Natural killer cell (primary cell): ENCODE results near the gene SPATA12. TPM values are rescaled to one million over a fixed set of nuclear protein-coding genes. Genes with fewer than 3 reads are reported as not detected.
"Not testable (repeated sequence)": the region's sequence is repeated elsewhere in the genome, so short reads cannot be mapped to it uniquely, and the experiment has no call there.

Source experiments
- ATAC-seq, 3 donors: fragments of 150-1000 bp in 2 of 3; fragments of 200-7000 bp in 1 of 3; cut with Tn5 transposase; 1 replicate in 1 of 3; 2 replicates in 2 of 3; pipeline ENCODE4 v1.10.0; 2021; ENCODE audit warnings: mild to moderate bottlenecking in 2 of 3, moderate library complexity in 2 of 3
- DNase-seq, 2 donors: peaks; one replicate each; pipeline versions ENCODE4 v3.0.0 to v3.0.0-alpha.2; 2013 to 2021; ENCODE audit warnings: mixed read lengths in 1 of 2
- H3K27ac ChIP-seq: one replicate; pipeline ENCODE4 v1.5.1; 2013; ENCODE audit warnings: mild to moderate bottlenecking, low read length
- H3K27me3 ChIP-seq: one replicate; pipeline ENCODE4 v1.6.1; 2013; ENCODE audit warnings: low read length; ENCODE audit not compliant: control insufficient read depth, insufficient read depth
- H3K36me3 ChIP-seq: one replicate; pipeline ENCODE4 v1.6.1; 2013; ENCODE audit warnings: low read length; ENCODE audit not compliant: control insufficient read depth, insufficient read depth
- H3K4me1 ChIP-seq: one replicate; pipeline ENCODE4 v1.6.1; 2013; ENCODE audit warnings: low read length; ENCODE audit not compliant: control insufficient read depth, insufficient read depth
- H3K4me3 ChIP-seq: one replicate; pipeline ENCODE4 v1.5.1; 2013; ENCODE audit warnings: low read length
- H3K9me3 ChIP-seq: one replicate; pipeline ENCODE4 v1.6.1; 2013; ENCODE audit warnings: low read length; ENCODE audit not compliant: control insufficient read depth, insufficient read depth
- H3K27ac Mint-ChIP-seq, 2 donors: one replicate each; pipeline ENCODE4 v1.8.0; 2022; ENCODE audit warnings: mild to moderate bottlenecking in 2 of 2, mixed read lengths in 2 of 2, moderate library complexity in 1 of 2
- H3K27me3 Mint-ChIP-seq, 2 donors: one replicate each; pipeline ENCODE4 v1.8.0; 2022; ENCODE audit warnings: low read depth in 2 of 2, mixed read lengths in 2 of 2
- H3K36me3 Mint-ChIP-seq: one replicate; pipeline ENCODE4 v1.8.0; 2022; ENCODE audit warnings: mixed read lengths
- H3K4me1 Mint-ChIP-seq, 2 donors: one replicate each; pipeline ENCODE4 v1.8.0; 2022; ENCODE audit warnings: mixed read lengths in 2 of 2
- H3K4me3 Mint-ChIP-seq: one replicate; pipeline ENCODE4 v1.8.0; 2022; ENCODE audit warnings: mild to moderate bottlenecking, moderate library complexity, mixed read lengths
- H3K9me3 Mint-ChIP-seq, 2 donors: one replicate each; pipeline ENCODE4 v1.8.0; 2022; ENCODE audit warnings: mixed read lengths in 2 of 2
- WGBS: methylation state at CpG from one replicate; pipeline ENCODE4 v1.1.7; 2013; ENCODE audit warnings: missing lambda C conversion rate; ENCODE audit not compliant: insufficient coverage; 5-methylcytosine and 5-hydroxymethylcytosine counted together
- intact Hi-C: fragments of 100-400 bp; cut with micrococcal nuclease; formaldehyde crosslinking; loops from one replicate; pipeline ENCODE4 v1.14.2; 2022
- total RNA-seq, 4 donors: library from RNA; stranded (reverse); fragments of 120-200 nt in 1 of 4; gene quantifications; one replicate each; pipeline versions ENCODE4 v1.2.3 to v1.2.4, GENCODE V29; 2013 to 2022
- TF ChIP-seq, protein P1 (sequence below): fragments of 200-600 bp; IDR thresholded peaks from one replicate; pipeline ENCODE4 v1.8.0; 2022; ENCODE audit warnings: antibody characterized with exemption

Gene SPATA12
- total RNA-seq, 3 donors from 2014 or later (not counting 1 experiment from before 2014, with no cell fraction given), result not detected

GRCh38 chr3:57079474-57079831 is 19.0 kb downstream of the SPATA12 start:
- no peak overlapping the region for H3K27ac ChIP-seq
- no peak overlapping the region for H3K4me3 ChIP-seq
- Mint-ChIP-seq H3K4me3 (no peak overlapping the region), H3K27me3 (peaks cover 45 to 47% of the 10 kb centered on the region in 2 donors), H3K9me3 (no peaks in the 10 kb centered on the region), H3K4me1 (peaks cover 0 to 5% of the 10 kb centered on the region in 2 donors), H3K27ac (no peak overlapping the region), H3K36me3 (no peaks in the 10 kb centered on the region)
- H3K4me1 ChIP-seq, result peaks cover 16% of the 10 kb centered on the region
- intact Hi-C loops, result no loop called here
- no peaks in the 10 kb centered on the region for H3K36me3 ChIP-seq
- H3K27me3 ChIP-seq, result peaks cover 20% of the 10 kb centered on the region
- DNase-seq (no peak), ATAC-seq (no peak)
- H3K9me3 ChIP-seq, result no peaks in the 10 kb centered on the region
- TF ChIP-seq, protein P1, sequence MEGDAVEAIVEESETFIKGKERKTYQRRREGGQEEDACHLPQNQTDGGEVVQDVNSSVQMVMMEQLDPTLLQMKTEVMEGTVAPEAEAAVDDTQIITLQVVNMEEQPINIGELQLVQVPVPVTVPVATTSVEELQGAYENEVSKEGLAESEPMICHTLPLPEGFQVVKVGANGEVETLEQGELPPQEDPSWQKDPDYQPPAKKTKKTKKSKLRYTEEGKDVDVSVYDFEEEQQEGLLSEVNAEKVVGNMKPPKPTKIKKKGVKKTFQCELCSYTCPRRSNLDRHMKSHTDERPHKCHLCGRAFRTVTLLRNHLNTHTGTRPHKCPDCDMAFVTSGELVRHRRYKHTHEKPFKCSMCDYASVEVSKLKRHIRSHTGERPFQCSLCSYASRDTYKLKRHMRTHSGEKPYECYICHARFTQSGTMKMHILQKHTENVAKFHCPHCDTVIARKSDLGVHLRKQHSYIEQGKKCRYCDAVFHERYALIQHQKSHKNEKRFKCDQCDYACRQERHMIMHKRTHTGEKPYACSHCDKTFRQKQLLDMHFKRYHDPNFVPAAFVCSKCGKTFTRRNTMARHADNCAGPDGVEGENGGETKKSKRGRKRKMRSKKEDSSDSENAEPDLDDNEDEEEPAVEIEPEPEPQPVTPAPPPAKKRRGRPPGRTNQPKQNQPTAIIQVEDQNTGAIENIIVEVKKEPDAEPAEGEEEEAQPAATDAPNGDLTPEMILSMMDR, result no peak
- WGBS, result 22% methylated on average over 25 of the region's 25 CpGs

- Histone ChIP-seq H3K4me1 (peaks cover 16% of the 10 kb centered on the region), H3K27ac (no peak overlapping the region), H3K4me3 (no peak overlapping the region), H3K27me3 (peaks cover 20% of the 10 kb centered on the region), H3K36me3 (no peaks in the 10 kb centered on the region), H3K9me3 (no peaks in the 10 kb centered on the region)
- Mint-ChIP-seq H3K27me3 (peaks cover 39 to 41% of the 10 kb centered on the region in 2 donors), H3K36me3 (no peaks in the 10 kb centered on the region), H3K9me3 (no peaks in the 10 kb centered on the region), H3K4me3 (peak overlapping the region; percentile 75), H3K27ac (no peak overlapping the region), H3K4me1 (peaks cover 0 to 5% of the 10 kb centered on the region in 2 donors)
- TF ChIP-seq, protein P1, result no peak
- ATAC-seq (no peak), DNase-seq (no peak)
- intact Hi-C loops, result no loop called here
- 98% methylated on average over 4 of the region's 4 CpGs for WGBS
These were observed 19.7 kb downstream of the SPATA12 start for GRCh38 chr3:57080171-57080570.

GRCh38 chr3:57081173-57081572 is 20.7 kb downstream of the SPATA12 start:
- ATAC-seq (no peak), DNase-seq (no peak)
- Mint-ChIP-seq H3K4me3 (no peak overlapping the region), H3K4me1 (peaks cover 0 to 5% of the 10 kb centered on the region in 2 donors), H3K36me3 (no peaks in the 10 kb centered on the region), H3K27me3 (peaks cover 31 to 35% of the 10 kb centered on the region in 2 donors), H3K27ac (no peak overlapping the region), H3K9me3 (no peaks in the 10 kb centered on the region)
- no peak overlapping the region for H3K27ac ChIP-seq
- 74% methylated on average over 3 of the region's 3 CpGs for WGBS
- H3K4me3 ChIP-seq, result no peak overlapping the region
- intact Hi-C loops, result no loop called here
- H3K36me3 ChIP-seq, result no peaks in the 10 kb centered on the region
- peaks cover 20% of the 10 kb centered on the region for H3K27me3 ChIP-seq
- TF ChIP-seq, protein P1, result no peak
- H3K9me3 ChIP-seq, result no peaks in the 10 kb centered on the region
- peaks cover 16% of the 10 kb centered on the region for H3K4me1 ChIP-seq

DNA sequence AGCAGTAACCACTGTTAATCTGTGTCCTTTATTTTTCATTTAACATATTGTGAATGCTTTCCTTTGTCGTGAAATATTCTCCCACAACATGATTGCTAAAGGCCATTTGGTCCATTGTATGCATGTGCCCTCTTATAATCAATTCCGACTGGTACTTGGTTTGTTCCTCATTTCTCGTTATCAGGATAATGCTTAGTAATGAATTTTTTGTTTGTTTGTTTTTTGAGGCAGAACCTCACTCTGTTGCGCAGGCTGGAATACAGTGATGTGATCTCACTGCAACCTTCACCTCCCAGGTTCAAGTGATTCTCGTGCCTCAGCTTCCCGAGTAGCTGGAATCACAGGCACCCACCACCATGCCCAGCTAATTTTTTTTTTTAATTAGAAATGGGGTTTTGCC is 22.0 kb downstream of the SPATA12 start:
- H3K4me3 Mint-ChIP-seq, result no peak overlapping the region
- no peak for DNase-seq

GRCh38 chr3:57083266-57083995 is 23.0 kb downstream of the SPATA12 start:
- H3K4me3 ChIP-seq, H3K9me3 Mint-ChIP-seq, intact Hi-C loops, H3K4me1 Mint-ChIP-seq, H3K4me3 Mint-ChIP-seq, H3K27ac Mint-ChIP-seq, ATAC-seq, H3K27me3 ChIP-seq, H3K27ac ChIP-seq, H3K9me3 ChIP-seq, DNase-seq, H3K36me3 Mint-ChIP-seq, H3K36me3 ChIP-seq: not testable (repeated sequence)
- 64% methylated on average over 13 of the region's 16 CpGs for WGBS
- peaks cover 11 to 15% of the 10 kb centered on the region in 2 donors for H3K27me3 Mint-ChIP-seq
- peaks cover 12% of the 10 kb centered on the region for H3K4me1 ChIP-seq

More for the DNA sequence above, 22.0 kb downstream of the SPATA12 start:
- H3K4me1 ChIP-seq, result peaks cover 16% of the 10 kb centered on the region
- H3K27ac ChIP-seq, result no peak overlapping the region
- TF ChIP-seq, protein P1, result no peak
- intact Hi-C loops, result no loop called here
- Mint-ChIP-seq H3K27me3 (peaks cover 18 to 23% of the 10 kb centered on the region in 2 donors), H3K4me1 (peaks cover 0 to 5% of the 10 kb centered on the region in 2 donors), H3K36me3 (no peaks in the 10 kb centered on the region), H3K9me3 (no peaks in the 10 kb centered on the region), H3K27ac (no peak overlapping the region)
- 96% methylated on average over 6 of the region's 6 CpGs for WGBS
- H3K9me3 ChIP-seq, result no peaks in the 10 kb centered on the region
- H3K4me3 ChIP-seq, result no peak overlapping the region
- H3K27me3 ChIP-seq, result peaks cover 16% of the 10 kb centered on the region
- H3K36me3 ChIP-seq, result no peaks in the 10 kb centered on the region
- ATAC-seq, result no peak
